SK-N-MC (cell line): ENCODE results near the gene NPSR1.

Experiments
- EZH2 ChIP-seq: fragments of 200-600 bp; sonication (generic); IDR thresholded peaks from one replicate; pipeline ENCODE4 v1.6.1; 2017; ENCODE audit warnings: antibody characterized with exemption
- POLR2AphosphoS5 ChIP-seq: IDR thresholded peaks from 2 replicates; pipeline ENCODE4 v1.6.1; 2012; ENCODE audit warnings: mild to moderate bottlenecking, low read depth, low read length, borderline replicate concordance

DNA sequence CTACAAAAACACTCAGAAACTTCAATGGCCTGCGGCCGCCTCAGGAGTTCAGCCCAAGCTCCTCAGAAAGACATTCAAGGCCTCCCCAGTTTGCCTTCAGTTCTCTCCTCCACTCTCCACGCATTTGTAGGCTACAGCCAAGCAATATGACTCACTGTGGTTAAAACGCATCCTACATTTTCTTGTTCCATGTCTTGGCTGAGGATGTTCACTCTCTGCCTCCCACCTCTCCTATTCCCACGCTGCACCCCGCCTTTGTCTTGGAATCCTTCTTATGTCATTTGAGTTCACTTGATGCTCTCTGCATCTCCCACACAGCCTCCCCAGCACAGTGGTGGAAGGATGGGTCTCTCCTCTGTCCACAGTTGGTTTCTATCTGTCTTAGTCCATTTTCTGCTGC is 184.8 kb downstream of the NPSR1 start:
- no peak for TF ChIP-seq POLR2AphosphoS5
- no peak for TF ChIP-seq EZH2
